ENCODE data around the gene GTPBP8.

Gene GTPBP8

GRCh38 chr3:112995800-112996199 lies 5.0 kb downstream of the GTPBP8 start:
- no peak overlapping the region for H3K4me3 ChIP-seq (ENCODE audit: low read depth in 1 of 2, low read length in 2 of 2)
- H3K4me1 ChIP-seq (ENCODE audit: control insufficient read depth in 1 of 2, insufficient read depth in 2 of 2, low read length in 2 of 2) = peaks cover 10 to 15% of the 10 kb centered on the region in 2 donors
- no peak overlapping the region for H3K9ac ChIP-seq (ENCODE audit: low read depth in 1 of 2, low read length in 2 of 2)
- no peaks in the 10 kb centered on the region for H3K9me3 ChIP-seq (ENCODE audit: control insufficient read depth in 1 of 2, low read length in 2 of 2)
- peaks cover 0 to 21% of the 10 kb centered on the region in 2 donors for H3K36me3 ChIP-seq (ENCODE audit: control insufficient read depth in 1 of 2, insufficient read depth in 2 of 2, low read length in 2 of 2)
- no peak overlapping the region for H3K27ac ChIP-seq (ENCODE audit: low read depth, low read length)
- H3K27me3 ChIP-seq (ENCODE audit: control insufficient read depth in 1 of 2, insufficient read depth in 2 of 2, low read length in 2 of 2) = no peaks in the 10 kb centered on the region

DNA sequence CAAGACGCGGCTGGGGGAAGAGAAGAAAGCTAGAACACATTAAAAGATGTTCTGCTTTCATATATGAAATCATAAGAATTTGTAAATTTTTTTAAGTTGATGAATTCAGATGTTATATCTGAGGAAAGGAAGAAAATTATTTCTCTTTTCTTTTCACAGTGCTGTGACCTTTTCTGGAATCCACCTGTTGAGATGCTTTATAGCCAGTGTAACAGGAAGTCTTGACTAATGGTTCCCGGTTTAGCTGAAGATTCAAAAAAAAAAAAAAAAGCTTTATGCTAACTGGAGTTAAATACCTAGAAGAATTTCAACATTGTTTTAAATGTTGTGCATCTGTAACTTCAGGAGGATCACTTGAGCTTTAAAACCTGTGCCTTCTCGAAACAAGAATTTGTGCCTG lies 9.9 kb downstream of the GTPBP8 start:
- Histone ChIP-seq H3K36me3 (ENCODE audit: control insufficient read depth in 1 of 2, insufficient read depth in 2 of 2, low read length in 2 of 2) (peaks cover 6 to 63% of the 10 kb centered on the region in 2 donors), H3K9ac (ENCODE audit: low read depth in 1 of 2, low read length in 2 of 2) (no peak overlapping the region), H3K4me1 (ENCODE audit: control insufficient read depth in 1 of 2, insufficient read depth in 2 of 2, low read length in 2 of 2) (no peaks in the 10 kb centered on the region), H3K27me3 (ENCODE audit: control insufficient read depth in 1 of 2, insufficient read depth in 2 of 2, low read length in 2 of 2) (no peaks in the 10 kb centered on the region), H3K27ac (ENCODE audit: low read depth, low read length) (no peak overlapping the region), H3K4me3 (ENCODE audit: low read depth in 1 of 2, low read length in 2 of 2) (no peak overlapping the region), H3K9me3 (ENCODE audit: control insufficient read depth in 1 of 2, low read length in 2 of 2) (no peaks in the 10 kb centered on the region)

DNA sequence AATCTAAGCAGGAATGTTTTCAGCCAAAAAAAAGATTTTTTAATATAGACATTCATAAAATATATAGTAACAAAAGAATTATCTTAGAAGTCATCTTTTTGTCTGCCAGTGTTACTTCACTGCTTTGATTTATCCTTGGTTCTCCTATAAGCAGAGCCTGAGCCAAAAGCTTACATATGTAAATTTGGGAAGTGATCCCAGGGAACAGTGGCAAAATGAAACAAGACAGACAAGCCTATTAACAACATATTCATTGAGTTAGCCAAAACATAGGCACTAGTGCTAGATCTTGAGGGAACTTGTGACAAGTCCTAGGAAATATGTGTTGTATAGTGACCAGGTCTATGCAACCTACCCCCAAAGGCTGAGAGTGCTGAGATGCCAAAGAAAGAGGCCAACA lies 11.3 kb downstream of the GTPBP8 start:
- no peaks in the 10 kb centered on the region for H3K4me1 ChIP-seq (ENCODE audit: control insufficient read depth in 1 of 2, insufficient read depth in 2 of 2, low read length in 2 of 2)
- H3K36me3 ChIP-seq (ENCODE audit: control insufficient read depth in 1 of 2, insufficient read depth in 2 of 2, low read length in 2 of 2) = peaks cover 8 to 74% of the 10 kb centered on the region in 2 donors
- H3K9ac ChIP-seq (ENCODE audit: low read depth in 1 of 2, low read length in 2 of 2) = no peak overlapping the region

GRCh38 chr3:113002679-113003078 lies 11.9 kb downstream of the GTPBP8 start:
- no peaks in the 10 kb centered on the region for H3K9me3 ChIP-seq (ENCODE audit: control insufficient read depth in 1 of 2, low read length in 2 of 2)
- H3K27me3 ChIP-seq (ENCODE audit: control insufficient read depth in 1 of 2, insufficient read depth in 2 of 2, low read length in 2 of 2) = no peaks in the 10 kb centered on the region
- H3K9ac ChIP-seq (ENCODE audit: low read depth in 1 of 2, low read length in 2 of 2) = no peak overlapping the region
- H3K4me1 ChIP-seq (ENCODE audit: control insufficient read depth in 1 of 2, insufficient read depth in 2 of 2, low read length in 2 of 2) = no peaks in the 10 kb centered on the region
- no peak overlapping the region for H3K27ac ChIP-seq (ENCODE audit: low read depth, low read length)
- H3K36me3 ChIP-seq (ENCODE audit: control insufficient read depth in 1 of 2, insufficient read depth in 2 of 2, low read length in 2 of 2) = peaks cover 12 to 81% of the 10 kb centered on the region in 2 donors
- H3K4me3 ChIP-seq (ENCODE audit: low read depth in 1 of 2, low read length in 2 of 2) = no peak overlapping the region

More for the DNA sequence above, 11.3 kb downstream of the GTPBP8 start:
- Histone ChIP-seq H3K9me3 (ENCODE audit: control insufficient read depth in 1 of 2, low read length in 2 of 2) (no peaks in the 10 kb centered on the region), H3K27me3 (ENCODE audit: control insufficient read depth in 1 of 2, insufficient read depth in 2 of 2, low read length in 2 of 2) (no peaks in the 10 kb centered on the region), H3K27ac (ENCODE audit: low read depth, low read length) (no peak overlapping the region), H3K4me3 (ENCODE audit: low read depth in 1 of 2, low read length in 2 of 2) (no peak overlapping the region)

- Histone ChIP-seq H3K27me3 (ENCODE audit: control insufficient read depth in 1 of 2, insufficient read depth in 2 of 2, low read length in 2 of 2) (no peaks in the 10 kb centered on the region), H3K4me3 (ENCODE audit: low read depth in 1 of 2, low read length in 2 of 2) (no peak overlapping the region), H3K27ac (ENCODE audit: low read depth, low read length) (no peak overlapping the region), H3K36me3 (ENCODE audit: control insufficient read depth in 1 of 2, insufficient read depth in 2 of 2, low read length in 2 of 2) (peaks cover 17 to 80% of the 10 kb centered on the region in 2 donors), H3K4me1 (ENCODE audit: control insufficient read depth in 1 of 2, insufficient read depth in 2 of 2, low read length in 2 of 2) (no peaks in the 10 kb centered on the region), H3K9me3 (ENCODE audit: control insufficient read depth in 1 of 2, low read length in 2 of 2) (no peaks in the 10 kb centered on the region), H3K9ac (ENCODE audit: low read depth in 1 of 2, low read length in 2 of 2) (no peak overlapping the region)
Measured at GRCh38 chr3:113005611-113006010, 14.8 kb downstream of the GTPBP8 start.

DNA sequence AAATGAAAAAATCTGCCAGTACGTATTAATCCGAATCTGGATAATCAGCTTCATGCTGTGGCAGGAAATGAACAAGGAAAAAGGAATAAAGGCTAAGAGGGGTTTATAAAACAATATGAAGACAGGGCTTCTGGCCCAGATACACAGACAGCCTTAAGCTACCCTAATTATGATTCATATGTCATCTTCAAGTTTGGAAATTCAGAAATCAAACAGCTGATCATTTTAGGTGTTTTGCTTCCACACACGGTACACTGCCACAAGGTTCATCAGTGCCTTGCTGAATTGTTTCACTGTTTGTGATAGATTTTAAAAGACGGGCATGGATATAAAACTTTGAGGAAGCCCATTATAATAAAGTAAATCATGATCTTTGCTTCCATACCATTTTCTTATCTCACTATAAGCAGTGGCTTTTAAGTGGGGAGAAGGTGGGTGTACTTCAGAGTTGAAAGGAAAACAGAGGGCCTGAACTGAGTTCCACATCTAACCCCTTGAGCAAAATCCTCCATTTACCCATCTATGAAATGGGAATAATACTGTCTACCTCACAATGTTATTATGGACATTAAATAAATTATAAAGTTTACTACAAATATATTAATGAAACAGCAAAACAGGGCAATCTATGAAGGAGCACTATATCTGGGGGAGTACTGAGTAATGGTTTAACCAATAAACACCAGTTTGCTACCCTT lies 15.7 kb downstream of the GTPBP8 start:
- H3K27me3 ChIP-seq (ENCODE audit: control insufficient read depth in 1 of 2, insufficient read depth in 2 of 2, low read length in 2 of 2) = no peaks in the 10 kb centered on the region
- H3K27ac ChIP-seq (ENCODE audit: low read depth, low read length) = no peak overlapping the region
- H3K4me3 ChIP-seq (ENCODE audit: low read depth in 1 of 2, low read length in 2 of 2) = no peak overlapping the region
- H3K4me1 ChIP-seq (ENCODE audit: control insufficient read depth in 1 of 2, insufficient read depth in 2 of 2, low read length in 2 of 2) = no peaks in the 10 kb centered on the region
- peaks cover 17 to 74% of the 10 kb centered on the region in 2 donors for H3K36me3 ChIP-seq (ENCODE audit: control insufficient read depth in 1 of 2, insufficient read depth in 2 of 2, low read length in 2 of 2)
- no peak overlapping the region for H3K9ac ChIP-seq (ENCODE audit: low read depth in 1 of 2, low read length in 2 of 2)
- no peaks in the 10 kb centered on the region for H3K9me3 ChIP-seq (ENCODE audit: control insufficient read depth in 1 of 2, low read length in 2 of 2)

DNA sequence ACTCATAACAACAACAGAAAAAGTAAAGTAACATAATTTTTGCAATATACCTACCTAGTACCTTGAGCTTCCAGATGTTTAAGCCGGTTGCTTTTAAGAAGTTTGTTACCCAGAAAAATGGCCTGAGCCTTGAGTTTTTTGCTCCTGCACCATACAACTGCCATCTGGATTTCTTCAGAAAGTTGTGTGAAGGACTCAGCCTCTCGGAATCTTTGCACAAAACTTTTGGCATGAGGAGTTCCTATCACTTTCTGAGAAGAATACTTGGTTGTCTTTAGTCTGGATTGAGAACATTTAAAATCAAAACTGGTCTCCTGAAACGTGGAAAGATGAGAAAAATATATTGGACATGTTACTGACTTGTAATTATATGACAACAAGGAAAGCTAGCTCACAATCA lies 17.3 kb downstream of the GTPBP8 start:
- no peak overlapping the region for H3K4me3 ChIP-seq (ENCODE audit: low read depth in 1 of 2, low read length in 2 of 2)
- H3K9ac ChIP-seq (ENCODE audit: low read depth in 1 of 2, low read length in 2 of 2) = no peak overlapping the region
- no peaks in the 10 kb centered on the region for H3K9me3 ChIP-seq (ENCODE audit: control insufficient read depth in 1 of 2, low read length in 2 of 2)
- H3K4me1 ChIP-seq (ENCODE audit: control insufficient read depth in 1 of 2, insufficient read depth in 2 of 2, low read length in 2 of 2) = no peaks in the 10 kb centered on the region
- H3K27me3 ChIP-seq (ENCODE audit: control insufficient read depth in 1 of 2, insufficient read depth in 2 of 2, low read length in 2 of 2) = no peaks in the 10 kb centered on the region
- H3K36me3 ChIP-seq (ENCODE audit: control insufficient read depth in 1 of 2, insufficient read depth in 2 of 2, low read length in 2 of 2) = peaks cover 17 to 74% of the 10 kb centered on the region in 2 donors
- H3K27ac ChIP-seq (ENCODE audit: low read depth, low read length) = no peak overlapping the region

- Histone ChIP-seq H3K36me3 (ENCODE audit: control insufficient read depth in 1 of 2, insufficient read depth in 2 of 2, low read length in 2 of 2) (peaks cover 0 to 53% of the 10 kb centered on the region in 2 donors), H3K9ac (ENCODE audit: low read depth in 1 of 2, low read length in 2 of 2) (no peak overlapping the region), H3K4me1 (ENCODE audit: control insufficient read depth in 1 of 2, insufficient read depth in 2 of 2, low read length in 2 of 2) (peaks cover 6 to 14% of the 10 kb centered on the region in 2 donors), H3K27ac (ENCODE audit: low read depth, low read length) (no peak overlapping the region), H3K9me3 (ENCODE audit: control insufficient read depth in 1 of 2, low read length in 2 of 2) (no peaks in the 10 kb centered on the region), H3K4me3 (ENCODE audit: low read depth in 1 of 2, low read length in 2 of 2) (no peak overlapping the region), H3K27me3 (ENCODE audit: control insufficient read depth in 1 of 2, insufficient read depth in 2 of 2, low read length in 2 of 2) (no peaks in the 10 kb centered on the region)
Measured at GRCh38 chr3:113013593-113013992, 22.8 kb downstream of the GTPBP8 start.

DNA sequence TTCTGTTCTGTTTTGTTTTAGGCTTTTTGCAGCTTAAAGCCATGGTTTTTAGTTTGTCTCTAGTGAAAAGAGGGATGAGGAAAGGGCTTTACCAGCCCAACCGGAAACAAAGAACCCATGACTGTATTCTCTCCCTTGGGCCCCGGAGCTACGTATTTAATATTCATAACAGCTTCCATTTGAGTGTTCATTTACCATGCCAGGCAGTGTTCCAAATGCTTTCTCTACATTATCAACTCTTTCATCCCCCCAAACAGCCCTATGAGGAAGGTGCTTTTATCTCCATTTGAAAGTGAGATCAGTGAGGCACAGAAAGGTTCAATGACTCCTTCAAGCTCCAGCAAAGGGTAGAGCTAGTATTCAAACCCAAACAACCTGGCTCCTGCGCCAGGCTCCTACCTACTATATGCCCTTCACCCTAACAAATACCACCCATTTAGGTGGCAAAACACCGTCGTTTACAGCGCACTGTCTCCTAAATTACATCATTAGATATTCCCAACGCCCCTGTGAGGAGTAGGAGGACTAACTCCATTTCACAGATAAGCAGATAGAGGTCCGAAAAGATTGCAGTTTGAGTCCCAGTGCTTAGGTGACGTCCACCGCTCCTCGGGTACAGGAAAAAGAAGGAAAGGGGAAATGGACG lies 27.9 kb downstream of the GTPBP8 start:
- peaks cover 0 to 21% of the 10 kb centered on the region in 2 donors for H3K36me3 ChIP-seq (ENCODE audit: control insufficient read depth in 1 of 2, insufficient read depth in 2 of 2, low read length in 2 of 2)
- peak overlapping the region; percentile 75 to 94 for H3K9ac ChIP-seq (ENCODE audit: low read depth in 1 of 2, low read length in 2 of 2)
- H3K4me1 ChIP-seq (ENCODE audit: control insufficient read depth in 1 of 2, insufficient read depth in 2 of 2, low read length in 2 of 2) = peaks cover 15 to 21% of the 10 kb centered on the region in 2 donors
- H3K27ac ChIP-seq (ENCODE audit: low read depth, low read length) = peak overlapping the region; percentile 86
- no peaks in the 10 kb centered on the region for H3K9me3 ChIP-seq (ENCODE audit: control insufficient read depth in 1 of 2, low read length in 2 of 2)
- peak overlapping the region; percentile 89 to 96 for H3K4me3 ChIP-seq (ENCODE audit: low read depth in 1 of 2, low read length in 2 of 2)
- H3K27me3 ChIP-seq (ENCODE audit: control insufficient read depth in 1 of 2, insufficient read depth in 2 of 2, low read length in 2 of 2) = no peaks in the 10 kb centered on the region

All from duodenal mucosa (tissue), 2 donors.